Keratinocyte (primary cell): ENCODE data around the gene PRKAR1A. TPM values are rescaled to one million over a fixed set of nuclear protein-coding genes. Genes with fewer than 3 reads are reported as not detected.

ENCODE experiments used
- DNase-seq: peaks from one replicate; pipeline ENCODE4 v3.0.0-alpha.2; 2011; ENCODE audit warnings: low read depth, missing footprints, low spot score
- FAIRE-seq: peaks from 2 replicates; lab custom pipeline; 2011; peaks lifted over from hg19 to GRCh38; lab: Jason Lieb, UNC
- H2AFZ ChIP-seq: 2 replicates; pipeline ENCODE4 v1.6.0; 2012; ENCODE audit warnings: low read length, control low read depth, inconsistent platforms; ENCODE audit not compliant: control insufficient read depth
- H3K27ac ChIP-seq: 2 replicates; pipeline ENCODE4 v1.5.1; 2011; ENCODE audit warnings: low read length; ENCODE audit not compliant: control insufficient read depth, insufficient read depth
- H3K27me3 ChIP-seq: 3 replicates; pipeline ENCODE4 v1.6.0; 2011; ENCODE audit warnings: low read length; ENCODE audit not compliant: control insufficient read depth, insufficient read depth; ENCODE audit errors: extremely low read depth
- H3K36me3 ChIP-seq, 2 experiments: 2 replicates in 1 of 2; 3 replicates in 1 of 2; pipeline ENCODE4 v1.5.1; 2011; ENCODE audit warnings: low read length in 2 of 2, mild to moderate bottlenecking in 1 of 2; ENCODE audit not compliant: control insufficient read depth in 2 of 2, insufficient read depth in 2 of 2; ENCODE audit errors: extremely low read depth in 1 of 2
- H3K4me1 ChIP-seq: 3 replicates; pipeline ENCODE4 v1.5.1; 2011; ENCODE audit warnings: low read length; ENCODE audit not compliant: control insufficient read depth, insufficient read depth; ENCODE audit errors: extremely low read depth
- H3K4me2 ChIP-seq: 3 replicates; pipeline ENCODE4 v1.6.0; 2011; ENCODE audit warnings: low read depth, low read length; ENCODE audit not compliant: control insufficient read depth, insufficient read depth; ENCODE audit errors: extremely low read depth
- H3K4me3 ChIP-seq, 3 experiments: fragments of 200-600 bp in 1 of 3; sonication (generic) in 1 of 3; 2 replicates in 2 of 3; 3 replicates in 1 of 3; pipeline ENCODE4 v1.5.1; 2011 to 2016; ENCODE audit warnings: low read length in 3 of 3, mild to moderate bottlenecking in 3 of 3, control low read depth in 2 of 3, inconsistent platforms in 1 of 3, low read depth in 1 of 3, mixed read lengths in 1 of 3, mixed run types in 1 of 3, moderate library complexity in 1 of 3; ENCODE audit not compliant: control insufficient read depth in 2 of 3, insufficient read depth in 2 of 3; ENCODE audit errors: extremely low read depth in 1 of 3
- H3K79me2 ChIP-seq: 2 replicates; pipeline ENCODE4 v1.6.0; 2012; ENCODE audit warnings: low read length; ENCODE audit not compliant: control insufficient read depth, insufficient read depth
- H3K9ac ChIP-seq: 3 replicates; pipeline ENCODE4 v1.6.0; 2011; ENCODE audit warnings: low read length; ENCODE audit not compliant: control insufficient read depth, insufficient read depth; ENCODE audit errors: extremely low read depth
- H3K9me1 ChIP-seq: 3 replicates; pipeline ENCODE4 v1.6.0; 2011; ENCODE audit warnings: low read length; ENCODE audit not compliant: control insufficient read depth, insufficient read depth; ENCODE audit errors: extremely low read depth
- H3K9me3 ChIP-seq: 2 replicates; pipeline ENCODE4 v1.5.1; 2012; ENCODE audit warnings: low read depth, low read length; ENCODE audit not compliant: control insufficient read depth
- H4K20me1 ChIP-seq: 3 replicates; pipeline ENCODE4 v1.6.0; 2011; ENCODE audit warnings: low read length; ENCODE audit not compliant: control insufficient read depth, insufficient read depth; ENCODE audit errors: extremely low read depth
- EZH2 ChIP-seq: IDR thresholded peaks from one replicate; pipeline ENCODE4 v1.6.1; 2012; ENCODE audit warnings: inconsistent platforms, mild to moderate bottlenecking, low read length, moderate library complexity
- dilution Hi-C: fragments of 300-500 bp; cut with MboI; formaldehyde crosslinking; loops from one replicate; pipeline ENCODE4 v1.7.0; 2020; ENCODE audit warnings: low sequenced_read_pairs; ENCODE audit not compliant: extremely low pct_ligation_motif_present
- polyA plus RNA-seq, 5 experiments: library from polyadenylated mRNA; depleted of rRNA in 3 of 5; stranded (reverse) in 3 of 5; stranded (forward) in 1 of 5; unstranded in 1 of 5; fragments of >200 nt; gene quantifications; 1 replicate in 1 of 5; 2 replicates in 3 of 5; 3 replicates in 1 of 5; pipeline versions ENCODE4 v1.2.1 to v1.2.3, GENCODE V29; 2011 to 2012; ENCODE audit warnings: missing spikeins in 2 of 5, low read depth in 1 of 5, low replicate concordance in 1 of 5
- TF ChIP-seq, protein P1 (sequence below), 3 experiments: IDR thresholded peaks in 1 of 3; conservative IDR thresholded peaks in 1 of 3; optimal IDR thresholded peaks in 1 of 3; 2 replicates in 2 of 3; 3 replicates in 1 of 3; pipeline versions ENCODE3 to v1.5.1; 2011; ENCODE audit warnings: low read length in 3 of 3, mild to moderate bottlenecking in 3 of 3, moderate library complexity in 2 of 3, control low read depth in 1 of 3, inconsistent platforms in 1 of 3; ENCODE audit not compliant: insufficient read depth in 2 of 3; ENCODE audit errors: extremely low read depth in 1 of 3

The PRKAR1A gene
- polyA plus RNA-seq, 1 donor (not counting 4 experiments of a cell fraction or from before 2014, with no cell fraction given) = 212 TPM

DNA sequence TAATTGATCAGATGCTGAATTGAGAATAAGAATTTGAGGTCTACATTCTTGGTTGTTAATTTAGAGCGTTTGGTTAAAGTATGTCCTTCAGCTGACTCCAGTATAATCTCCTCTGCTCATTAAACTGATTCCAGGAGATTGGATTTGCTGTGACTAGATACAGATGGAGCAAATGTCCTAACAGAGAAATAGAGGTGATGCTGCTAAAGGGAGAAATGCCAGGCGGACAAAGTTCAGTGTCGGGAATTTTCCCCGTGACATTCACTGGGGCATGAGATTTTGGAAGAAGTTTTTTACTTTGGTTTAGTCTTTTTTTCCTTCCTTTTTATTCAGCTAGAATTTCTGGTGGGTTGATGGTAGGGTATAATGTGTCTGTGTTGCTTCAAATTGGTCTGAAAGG is 19.0 kb downstream of the PRKAR1A start:
- Histone ChIP-seq H3K4me2 (no peak overlapping the region), H3K36me3 (peaks cover 9 to 23% of the 10 kb centered on the region in 2 experiments)
- dilution Hi-C loops = loop anchor here (25.0 kb wide), 1 partner anchor 206 kb away; no protein-coding TSS in a partner anchor

DNA sequence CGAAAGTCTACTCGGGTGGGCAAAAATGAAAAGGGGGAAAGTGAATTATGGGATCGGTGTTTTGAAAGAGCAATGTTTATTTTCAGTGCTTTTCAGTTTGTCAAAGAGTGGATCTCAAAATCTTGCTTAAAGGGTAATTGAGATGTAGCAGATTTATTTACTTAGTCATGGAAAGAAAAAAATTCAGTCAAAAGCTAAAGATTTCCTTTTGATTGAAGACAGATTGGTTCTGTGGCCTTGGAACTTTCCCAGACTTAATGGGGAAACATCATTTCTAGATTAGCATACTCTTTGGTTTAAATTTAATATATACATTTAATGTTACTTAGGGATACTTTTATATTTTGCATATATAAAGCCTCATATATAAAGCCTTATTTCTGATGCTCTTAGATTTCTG is 20.6 kb downstream of the PRKAR1A start:
- no peak for DNase-seq
- TF ChIP-seq, protein P1, sequence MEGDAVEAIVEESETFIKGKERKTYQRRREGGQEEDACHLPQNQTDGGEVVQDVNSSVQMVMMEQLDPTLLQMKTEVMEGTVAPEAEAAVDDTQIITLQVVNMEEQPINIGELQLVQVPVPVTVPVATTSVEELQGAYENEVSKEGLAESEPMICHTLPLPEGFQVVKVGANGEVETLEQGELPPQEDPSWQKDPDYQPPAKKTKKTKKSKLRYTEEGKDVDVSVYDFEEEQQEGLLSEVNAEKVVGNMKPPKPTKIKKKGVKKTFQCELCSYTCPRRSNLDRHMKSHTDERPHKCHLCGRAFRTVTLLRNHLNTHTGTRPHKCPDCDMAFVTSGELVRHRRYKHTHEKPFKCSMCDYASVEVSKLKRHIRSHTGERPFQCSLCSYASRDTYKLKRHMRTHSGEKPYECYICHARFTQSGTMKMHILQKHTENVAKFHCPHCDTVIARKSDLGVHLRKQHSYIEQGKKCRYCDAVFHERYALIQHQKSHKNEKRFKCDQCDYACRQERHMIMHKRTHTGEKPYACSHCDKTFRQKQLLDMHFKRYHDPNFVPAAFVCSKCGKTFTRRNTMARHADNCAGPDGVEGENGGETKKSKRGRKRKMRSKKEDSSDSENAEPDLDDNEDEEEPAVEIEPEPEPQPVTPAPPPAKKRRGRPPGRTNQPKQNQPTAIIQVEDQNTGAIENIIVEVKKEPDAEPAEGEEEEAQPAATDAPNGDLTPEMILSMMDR (optimal IDR thresholded peaks at IDR 0.05 in 1 of 3, IDR thresholded peaks at IDR 0.05 in 1 of 3, conservative IDR thresholded peaks at IDR 0.05 in 1 of 3; ENCODE audit: extremely low read depth in 1 of 3, insufficient read depth in 2 of 3, low read length in 3 of 3) = no peak
- no peak for TF ChIP-seq EZH2
- no peaks in the 10 kb centered on the region for H3K9me1 ChIP-seq
- H3K27me3 ChIP-seq = no peaks in the 10 kb centered on the region
- H3K9me3 ChIP-seq = no peaks in the 10 kb centered on the region
- peaks cover 9 to 22% of the 10 kb centered on the region in 2 experiments for H3K36me3 ChIP-seq
- H3K9ac ChIP-seq = no peak overlapping the region
- no peak overlapping the region for H3K4me2 ChIP-seq
- no peaks in the 10 kb centered on the region for H4K20me1 ChIP-seq
- H3K4me3 ChIP-seq = no peak overlapping the region
- no peak for FAIRE-seq
- no peak overlapping the region for H3K27ac ChIP-seq
- dilution Hi-C loops = loop anchor here (25.0 kb wide), 1 partner anchor 204 kb away; no protein-coding TSS in a partner anchor
- H2AFZ ChIP-seq = no peak overlapping the region
- no peaks in the 10 kb centered on the region for H3K79me2 ChIP-seq
- H3K4me1 ChIP-seq = no peaks in the 10 kb centered on the region

More for the DNA sequence above, 19.0 kb downstream of the PRKAR1A start:
- H3K4me1 ChIP-seq = no peaks in the 10 kb centered on the region
- FAIRE-seq (no peak), DNase-seq (no peak)
- H3K79me2 ChIP-seq = no peaks in the 10 kb centered on the region
- no peak overlapping the region for H3K27ac ChIP-seq
- no peaks in the 10 kb centered on the region for H3K9me1 ChIP-seq
- TF ChIP-seq EZH2 = no peak
- TF ChIP-seq, protein P1 (optimal IDR thresholded peaks at IDR 0.05 in 1 of 3, IDR thresholded peaks at IDR 0.05 in 1 of 3, conservative IDR thresholded peaks at IDR 0.05 in 1 of 3; ENCODE audit: extremely low read depth in 1 of 3, insufficient read depth in 2 of 3, low read length in 3 of 3) = no peak
- no peaks in the 10 kb centered on the region for H3K27me3 ChIP-seq
- no peak overlapping the region for H3K4me3 ChIP-seq
- no peaks in the 10 kb centered on the region for H4K20me1 ChIP-seq
- no peak overlapping the region for H2AFZ ChIP-seq
- no peak overlapping the region for H3K9ac ChIP-seq
- no peaks in the 10 kb centered on the region for H3K9me3 ChIP-seq
